B cell (primary cell): ENCODE measurements around the gene HINT3. TPM values are rescaled to one million over a fixed set of nuclear protein-coding genes. Genes with fewer than 3 reads are reported as not detected.

Experiments used
- ATAC-seq: fragments of 200-7000 bp; cut with Tn5 transposase; one replicate; pipeline ENCODE4 v1.10.0; 2021; ENCODE audit warnings: low read depth, mild to moderate bottlenecking, moderate number of reproducible peaks, moderate library complexity
- CTCF ChIA-PET: fragments of 350-600 bp; sonication (Branson Sonifier 250); formaldehyde crosslinking; loops from one replicate; lab custom pipeline; 2021; ENCODE audit warnings: antibody characterized with exemption, inconsistent platforms; lab: Charles Lee
- POLR2A ChIA-PET: fragments of 350-600 bp; sonication (Branson Sonifier 250); formaldehyde crosslinking; loops from one replicate; lab custom pipeline; 2021; ENCODE audit warnings: antibody characterized with exemption; lab: Charles Lee
- DNase-seq: peaks from one replicate; pipeline ENCODE4 v3.0.0; 2013
- H2AFZ ChIP-seq: 2 replicates; pipeline ENCODE4 v1.6.1; 2012; ENCODE audit warnings: mild to moderate bottlenecking, low read depth, low read length; ENCODE audit not compliant: insufficient read depth, poor library complexity, severe bottlenecking
- H3K27ac ChIP-seq, 2 donors: 1 replicate in 1 of 2; 2 replicates in 1 of 2; pipeline ENCODE4 v1.5.1; 2012 to 2013; ENCODE audit warnings: low read length in 2 of 2, mild to moderate bottlenecking in 2 of 2, moderate library complexity in 1 of 2
- H3K27me3 ChIP-seq, 4 experiments: fragments of 200-600 bp in 1 of 4; sonication (generic) in 1 of 4; replicated peaks in 1 of 4; 1 replicate in 2 of 4; 2 replicates in 2 of 4; pipeline versions ENCODE4 v1.6.1 to v1.7.0; 2013 to 2016; ENCODE audit warnings: low read length in 3 of 4, mild to moderate bottlenecking in 2 of 4, mixed read lengths in 1 of 4, moderate library complexity in 1 of 4; ENCODE audit not compliant: insufficient read depth in 4 of 4, control insufficient read depth in 3 of 4; ENCODE audit errors: control extremely low read depth in 1 of 4
- H3K36me3 ChIP-seq, 2 experiments: replicated peaks in 1 of 2; 1 replicate in 1 of 2; 2 replicates in 1 of 2; pipeline versions ENCODE4 v1.6.1 to v1.7.1; 2013; ENCODE audit warnings: low read length in 1 of 2; ENCODE audit not compliant: insufficient read depth in 2 of 2, control insufficient read depth in 1 of 2; ENCODE audit errors: control extremely low read depth in 1 of 2, extremely low read depth in 1 of 2
- H3K4me1 ChIP-seq, 2 donors: fragments of 200-600 bp in 1 of 2; sonication (generic) in 1 of 2; 1 replicate in 1 of 2; 2 replicates in 1 of 2; pipeline versions ENCODE4 v1.5.1 to v1.6.1; 2013 to 2017; ENCODE audit warnings: low read length in 2 of 2; ENCODE audit not compliant: control insufficient read depth in 2 of 2, insufficient read depth in 2 of 2
- H3K4me2 ChIP-seq: replicated peaks from 2 replicates; pipeline ENCODE3; 2012; ENCODE audit warnings: mild to moderate bottlenecking, low read depth, low read length; ENCODE audit not compliant: poor library complexity, severe bottlenecking
- H3K4me3 ChIP-seq, 5 experiments: fragments of 200-600 bp in 1 of 5; sonication (generic) in 1 of 5; 1 replicate in 3 of 5; 2 replicates in 2 of 5; pipeline versions ENCODE4 v1.5.1 to v1.7.0; 2011 to 2016; ENCODE audit warnings: low read length in 4 of 5, mild to moderate bottlenecking in 4 of 5, low read depth in 2 of 5, control low read depth in 1 of 5, moderate library complexity in 1 of 5; ENCODE audit not compliant: insufficient read depth in 1 of 5; ENCODE audit errors: control extremely low read depth in 1 of 5, extremely low read depth in 1 of 5
- H3K79me2 ChIP-seq: fragments of 200-600 bp; sonication (generic); one replicate; pipeline ENCODE4 v1.6.0; 2016; ENCODE audit warnings: low read length; ENCODE audit not compliant: control insufficient read depth, insufficient read depth
- H3K9ac ChIP-seq: fragments of 200-600 bp; sonication (generic); 2 replicates; pipeline ENCODE4 v1.6.1; 2017; ENCODE audit warnings: mild to moderate bottlenecking, low read length, moderate library complexity
- H3K9me3 ChIP-seq, 3 donors: one replicate each; pipeline versions ENCODE4 v1.6.1 to v1.7.1; 2013; ENCODE audit warnings: low read length in 2 of 3; ENCODE audit not compliant: control insufficient read depth in 2 of 3, insufficient read depth in 1 of 3; ENCODE audit errors: control extremely low read depth in 1 of 3
- H4K20me1 ChIP-seq: 2 replicates; pipeline ENCODE4 v1.6.0; 2012; ENCODE audit warnings: mild to moderate bottlenecking, low read length; ENCODE audit not compliant: insufficient read depth, control insufficient read depth, poor library complexity, severe bottlenecking
- H3K27ac Mint-ChIP-seq: one replicate; pipeline ENCODE4 v1.8.0; 2021; ENCODE audit warnings: mixed read lengths
- H3K27me3 Mint-ChIP-seq: one replicate; pipeline ENCODE4 v1.8.0; 2021; ENCODE audit warnings: mixed read lengths
- H3K4me1 Mint-ChIP-seq: one replicate; pipeline ENCODE4 v1.8.0; 2021; ENCODE audit warnings: mixed read lengths
- H3K4me3 Mint-ChIP-seq: one replicate; pipeline ENCODE4 v1.8.0; 2021; ENCODE audit warnings: mixed read lengths
- H3K9me3 Mint-ChIP-seq: one replicate; pipeline ENCODE4 v1.8.0; 2022; ENCODE audit warnings: mixed read lengths; ENCODE audit not compliant: insufficient read depth
- CTCF ChIP-seq: fragments of 200-600 bp; IDR thresholded peaks from one replicate; pipeline ENCODE4 v1.8.0; 2022; ENCODE audit warnings: antibody characterized with exemption, mild to moderate bottlenecking
- EZH2 ChIP-seq: IDR thresholded peaks from 2 replicates; pipeline ENCODE4 v1.6.1; 2012; ENCODE audit warnings: borderline replicate concordance, low read depth, mild to moderate bottlenecking, moderate library complexity, low read length; ENCODE audit not compliant: insufficient read depth, poor library complexity, severe bottlenecking
- WGBS: methylation state at CpG from one replicate; pipeline ENCODE4 v1.1.5; 2013; ENCODE audit warnings: missing lambda C conversion rate; ENCODE audit not compliant: insufficient coverage; 5-methylcytosine and 5-hydroxymethylcytosine counted together
- intact Hi-C: fragments of 100-400 bp; cut with micrococcal nuclease; formaldehyde crosslinking; loops from one replicate; pipeline ENCODE4 v1.10.0; 2022
- polyA plus RNA-seq: library from polyadenylated mRNA; depleted of rRNA; stranded (reverse); fragments of >200 nt; gene quantifications from 2 replicates; pipeline ENCODE4 v1.2.3, GENCODE V29; 2012
- total RNA-seq, 2 donors: library from RNA; stranded (reverse); fragments of 120-200 nt in 1 of 2; gene quantifications; 1 replicate in 1 of 2; 2 replicates in 1 of 2; pipeline versions ENCODE4 v1.2.3 to v1.2.4, GENCODE V29; 2013 to 2022

The HINT3 gene
- total and polyA plus RNA-seq, 2 donors (not counting 1 experiment from before 2014, with no cell fraction given) = 5.5 to 12.4 TPM

GRCh38 chr6:125985979-125986300, 29.4 kb downstream of the HINT3 start:
- H3K27ac Mint-ChIP-seq = no peak overlapping the region
- H3K79me2 ChIP-seq = peaks cover 5% of the 10 kb centered on the region
- no CpG with 5 or more reads among the region's 3 CpGs for WGBS
- no peaks in the 10 kb centered on the region for H3K27me3 Mint-ChIP-seq
- no peaks in the 10 kb centered on the region for H3K9me3 ChIP-seq
- no peak for DNase-seq
- ATAC-seq = no peak
- no peaks in the 10 kb centered on the region for H3K9me3 Mint-ChIP-seq
- intact Hi-C loops = loop anchor here (1.0 to 5.0 kb wide), 3 partner anchors 10 to 674 kb away; partner anchors contain the start of gene HINT3
- peak overlapping the region; percentile 99 for H2AFZ ChIP-seq
- H3K4me3 ChIP-seq = peak overlapping the region; percentile 78 to 94 (median 89)
- CTCF ChIA-PET = interaction anchor here (0.6 to 2.2 kb wide), 11 partner anchors 9 to 672 kb away, joined by 3 to 20 read pairs (median 6); partner anchors contain the start of gene NCOA7
- peaks cover 5% of the 10 kb centered on the region for H3K4me1 Mint-ChIP-seq
- no peak for TF ChIP-seq EZH2
- TF ChIP-seq CTCF = no peak
- H4K20me1 ChIP-seq = no peaks in the 10 kb centered on the region
- peak overlapping the region; percentile 77 for H3K4me2 ChIP-seq
- peak overlapping the region; percentile 98 for H3K9ac ChIP-seq
- no peaks in the 10 kb centered on the region for H3K36me3 ChIP-seq
- H3K27me3 ChIP-seq = no peaks in the 10 kb centered on the region
- peak overlapping the region; percentile 77 to 86 for H3K27ac ChIP-seq
- POLR2A ChIA-PET = interaction anchor here (1.1 to 2.4 kb wide), 4 partner anchors 15 to 196 kb away, joined by 3 to 12 read pairs (median 4); partner anchors contain the start of genes HINT3 and NCOA7
- H3K4me3 Mint-ChIP-seq = no peak overlapping the region
- peaks cover 10 to 12% of the 10 kb centered on the region in 2 donors for H3K4me1 ChIP-seq

- Mint-ChIP-seq H3K9me3 (no peaks in the 10 kb centered on the region), H3K27ac (no peak within 1 kb of the TSS), H3K27me3 (no peaks in the 10 kb centered on the region), H3K4me3 (peak within 1 kb of the TSS; percentile 35), H3K4me1 (peaks cover 5% of the 10 kb centered on the region)
- H3K4me3 ChIP-seq = peak within 1 kb of the TSS; percentile 78 to 94 (median 89)
- DNase-seq (peak; percentile 86), ATAC-seq (peak; percentile 92)
- H3K9me3 ChIP-seq = no peaks in the 10 kb centered on the region
- WGBS = under 1% methylated on average over 52 of the region's 52 CpGs
- H3K79me2 ChIP-seq = peaks cover 5% of the 10 kb centered on the region
- intact Hi-C loops = loop anchor here (1.0 to 5.0 kb wide), 3 partner anchors 10 to 674 kb away; partner anchors contain the start of gene HINT3
- H3K4me2 ChIP-seq = peak within 1 kb of the TSS; percentile 77
- ChIA-PET CTCF (interaction anchor here (0.6 to 2.2 kb wide), 13 partner anchors 8 to 672 kb away, joined by 3 to 20 read pairs (median 6); partner anchors contain the start of gene NCOA7), POLR2A (interaction anchor here (0.5 to 2.4 kb wide), 6 partner anchors 9 to 684 kb away, joined by 3 to 12 read pairs (median 4); partner anchors contain the start of genes HINT3 and NCOA7)
- H3K9ac ChIP-seq = peak within 1 kb of the TSS; percentile 98
- peak within 1 kb of the TSS; percentile 99 for H2AFZ ChIP-seq
- peaks cover 10 to 12% of the 10 kb centered on the region in 2 donors for H3K4me1 ChIP-seq
- H3K27ac ChIP-seq = peak within 1 kb of the TSS; percentile 77 to 86
- no peak for TF ChIP-seq CTCF
- H3K36me3 ChIP-seq = no peaks in the 10 kb centered on the region
- no peaks in the 10 kb centered on the region for H3K27me3 ChIP-seq
- H4K20me1 ChIP-seq = no peaks in the 10 kb centered on the region
Observed at GRCh38 chr6:125986301-125987025, 29.9 kb downstream of the HINT3 start, which contains the start of gene TRMT11. TSS of gene TRMT11 (plus strand) at chr6:125986540. CDS start at chr6:125986551, 11 bp downstream.
